Lung (tissue), 12 donors: ENCODE measurements around the gene ALK. TPM values are rescaled to one million over a fixed set of nuclear protein-coding genes. Genes with fewer than 3 reads are reported as not detected.

Experiments used
- ATAC-seq: fragments of 200-7000 bp; cut with Tn5 transposase; one replicate; pipeline ENCODE4 v1.9.1; 2020; ENCODE audit warnings: moderate number of reproducible peaks; ENCODE audit not compliant: insufficient read depth, low FRiP score
- DNase-seq, 3 donors: peaks; one replicate each; pipeline ENCODE4 v3.0.0-alpha.2; 2013 to 2017
- H3K27ac ChIP-seq, 2 donors: one replicate each; pipeline ENCODE4 v1.5.1; 2013; ENCODE audit warnings: mild to moderate bottlenecking in 2 of 2, moderate library complexity in 2 of 2, control low read depth in 1 of 2, inconsistent platforms in 1 of 2, low read depth in 1 of 2, low read length in 1 of 2
- H3K27me3 ChIP-seq, 3 donors: one replicate each; pipeline ENCODE4 v1.5.1; 2013; ENCODE audit warnings: low read length in 2 of 3; ENCODE audit not compliant: control insufficient read depth in 3 of 3, insufficient read depth in 3 of 3
- H3K36me3 ChIP-seq, 4 donors: one replicate each; pipeline ENCODE4 v1.5.1; 2013; ENCODE audit warnings: low read length in 4 of 4, mild to moderate bottlenecking in 1 of 4, moderate library complexity in 1 of 4; ENCODE audit not compliant: control insufficient read depth in 4 of 4, insufficient read depth in 4 of 4
- H3K4me1 ChIP-seq, 5 donors: one replicate each; pipeline ENCODE4 v1.5.1; 2013; ENCODE audit warnings: low read length in 5 of 5, mild to moderate bottlenecking in 2 of 5, moderate library complexity in 1 of 5; ENCODE audit not compliant: control insufficient read depth in 5 of 5, insufficient read depth in 5 of 5
- H3K4me3 ChIP-seq: one replicate; pipeline ENCODE4 v1.5.1; 2013; ENCODE audit warnings: mild to moderate bottlenecking, control low read depth, moderate library complexity
- H3K9ac ChIP-seq, 2 donors: one replicate each; pipeline ENCODE4 v1.5.1; 2013; ENCODE audit warnings: low read length in 2 of 2, control low read depth in 1 of 2; ENCODE audit not compliant: insufficient read depth in 1 of 2
- H3K9me3 ChIP-seq, 4 donors: one replicate each; pipeline ENCODE4 v1.5.1; 2013; ENCODE audit warnings: low read length in 3 of 4, mild to moderate bottlenecking in 1 of 4, moderate library complexity in 1 of 4; ENCODE audit not compliant: control insufficient read depth in 4 of 4, insufficient read depth in 3 of 4
- WGBS, 2 donors: extraction: QIAGEN DNeasy Blood & Tissue Kit; methylation state at CpG; one replicate each; pipeline ENCODE4 v1.1.7; 2013; 5-methylcytosine and 5-hydroxymethylcytosine counted together
- polyA plus RNA-seq, 2 donors: library from polyadenylated mRNA; stranded (reverse); fragments of 200-250 nt; gene quantifications; one replicate each; pipeline ENCODE4 v1.2.1, GENCODE V29; 2013
- total RNA-seq, 2 donors: library from RNA; depleted of rRNA in 1 of 2; stranded (reverse); fragments of >200 nt in 1 of 2; gene quantifications; one replicate each; pipeline ENCODE4 v1.2.1, GENCODE V29; 2014 to 2021
- TF ChIP-seq, protein P1 (sequence below): IDR thresholded peaks from 2 replicates; pipeline ENCODE4 v1.5.1; 2012; ENCODE audit warnings: mild to moderate bottlenecking; ENCODE audit errors: control extremely low read depth, extremely low read depth
- donor health status: control.
- donor health status: control.
- donor health status: Bipolar disorder and iron deficiency.
- donor health status: healthy.
- donor health status: DM: yes; HTN: yes; CAD: no.

The ALK gene
- total and polyA plus RNA-seq, 4 donors = 0.09 to 0.25 (median 0.10) TPM; not detected in 1

DNA sequence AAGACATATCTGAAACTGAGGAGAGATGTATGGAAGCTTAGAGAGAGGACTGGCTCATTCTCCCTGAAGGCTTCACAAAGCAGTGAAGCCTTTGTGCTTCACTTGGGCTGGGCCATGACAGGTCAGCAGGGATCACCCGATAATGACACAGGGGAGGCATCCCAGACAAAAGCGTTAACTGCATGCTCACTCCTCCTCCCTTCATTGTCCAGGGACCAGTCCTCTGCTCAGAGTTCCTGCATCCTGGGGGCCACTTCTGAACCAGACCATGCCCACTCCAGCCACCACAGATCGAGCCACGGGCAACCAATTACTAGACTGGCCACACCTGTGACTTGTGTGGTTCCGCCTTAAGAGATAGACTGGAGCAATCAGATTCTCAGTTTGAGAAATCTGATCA lies 570.1 kb downstream of the ALK start:
- Histone ChIP-seq H3K4me1 (no peaks in the 10 kb centered on the region), H3K27ac (no peak overlapping the region), H3K4me3 (no peak overlapping the region), H3K9me3 (peaks cover 0 to 2% (median 0%) of the 10 kb centered on the region in 4 donors), H3K36me3 (no peaks in the 10 kb centered on the region), H3K27me3 (no peaks in the 10 kb centered on the region), H3K9ac (no peak overlapping the region)
- TF ChIP-seq, protein P1, sequence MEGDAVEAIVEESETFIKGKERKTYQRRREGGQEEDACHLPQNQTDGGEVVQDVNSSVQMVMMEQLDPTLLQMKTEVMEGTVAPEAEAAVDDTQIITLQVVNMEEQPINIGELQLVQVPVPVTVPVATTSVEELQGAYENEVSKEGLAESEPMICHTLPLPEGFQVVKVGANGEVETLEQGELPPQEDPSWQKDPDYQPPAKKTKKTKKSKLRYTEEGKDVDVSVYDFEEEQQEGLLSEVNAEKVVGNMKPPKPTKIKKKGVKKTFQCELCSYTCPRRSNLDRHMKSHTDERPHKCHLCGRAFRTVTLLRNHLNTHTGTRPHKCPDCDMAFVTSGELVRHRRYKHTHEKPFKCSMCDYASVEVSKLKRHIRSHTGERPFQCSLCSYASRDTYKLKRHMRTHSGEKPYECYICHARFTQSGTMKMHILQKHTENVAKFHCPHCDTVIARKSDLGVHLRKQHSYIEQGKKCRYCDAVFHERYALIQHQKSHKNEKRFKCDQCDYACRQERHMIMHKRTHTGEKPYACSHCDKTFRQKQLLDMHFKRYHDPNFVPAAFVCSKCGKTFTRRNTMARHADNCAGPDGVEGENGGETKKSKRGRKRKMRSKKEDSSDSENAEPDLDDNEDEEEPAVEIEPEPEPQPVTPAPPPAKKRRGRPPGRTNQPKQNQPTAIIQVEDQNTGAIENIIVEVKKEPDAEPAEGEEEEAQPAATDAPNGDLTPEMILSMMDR = no peak
- ATAC-seq (no peak), DNase-seq (no peak)
- WGBS, 2 donors = 85 to 94% methylated on average over 5 of the region's 5 CpGs

DNA sequence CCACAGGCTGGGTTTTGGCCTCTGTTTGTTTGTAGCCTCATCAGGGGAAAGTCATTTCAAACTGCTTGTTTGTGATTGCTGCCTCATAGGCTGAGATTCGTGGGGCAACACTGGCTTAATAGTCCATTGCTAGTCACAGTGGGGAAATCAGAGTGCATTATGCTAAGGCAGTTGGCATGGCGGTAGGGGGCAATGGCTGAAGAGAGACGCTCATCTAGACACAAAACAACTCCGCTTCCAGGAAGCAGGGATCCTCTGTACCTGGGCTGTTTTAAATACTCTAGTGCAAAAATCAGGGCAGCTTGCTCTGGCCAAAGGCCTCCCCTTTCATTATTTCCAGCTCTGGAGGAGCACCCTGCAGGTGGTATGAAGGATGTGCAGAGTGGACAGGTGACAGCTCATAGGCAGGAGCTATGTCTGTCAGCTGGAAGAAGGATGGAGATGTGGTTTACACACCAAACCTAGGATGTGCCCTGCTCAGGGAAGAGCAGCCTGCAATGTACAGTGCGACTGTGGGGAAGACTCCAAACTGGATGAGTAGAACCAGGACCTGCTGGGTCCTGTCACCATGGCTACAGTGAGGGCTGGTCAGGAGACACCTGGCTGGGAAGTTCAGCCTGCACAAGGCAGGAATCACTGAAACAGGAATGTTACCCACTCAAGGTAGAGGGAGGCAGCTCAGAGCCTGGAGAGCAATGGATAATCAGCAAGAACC lies 571.9 kb downstream of the ALK start:
- ATAC-seq = no peak
- Histone ChIP-seq H3K4me1 (no peaks in the 10 kb centered on the region), H3K4me3 (no peak overlapping the region), H3K9me3 (no peaks in the 10 kb centered on the region), H3K9ac (no peak overlapping the region), H3K27ac (no peak overlapping the region), H3K27me3 (no peaks in the 10 kb centered on the region), H3K36me3 (no peaks in the 10 kb centered on the region)
- TF ChIP-seq, protein P1 = no peak
- WGBS, 2 donors = 84 to 95% methylated on average over 5 of the region's 5 CpGs
- DNase-seq = no peak

DNA sequence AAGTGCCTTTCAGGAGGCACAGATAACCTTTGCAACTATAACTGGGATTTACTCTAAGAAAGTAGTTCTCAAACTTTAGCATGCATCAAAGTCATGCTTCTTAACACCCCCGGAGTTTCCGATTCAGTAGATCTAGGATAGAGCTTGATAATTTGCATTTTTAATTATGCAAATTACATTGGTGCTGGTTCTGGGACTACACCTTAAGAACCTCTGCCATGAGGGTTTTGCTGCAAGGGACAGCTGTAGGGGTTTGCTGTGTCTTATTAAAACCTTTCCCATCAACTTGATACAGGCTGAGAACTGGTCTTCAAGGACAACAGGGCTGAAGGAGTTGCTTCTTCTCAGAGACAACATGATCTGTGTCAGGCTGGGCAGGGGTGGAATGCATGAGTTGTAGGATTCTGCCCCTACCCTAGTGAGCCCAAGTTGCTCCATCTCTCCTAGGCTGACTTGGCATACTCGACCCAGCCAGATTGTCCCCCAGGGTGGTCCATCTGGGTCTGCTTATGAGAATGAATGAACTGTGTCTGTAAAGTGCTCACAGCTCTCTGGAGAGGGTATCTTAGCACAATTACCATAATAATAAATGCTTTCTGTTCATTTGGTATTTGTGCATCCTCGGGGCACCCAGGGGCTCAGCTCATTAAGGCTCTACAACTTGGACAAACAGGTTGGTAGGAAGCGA lies 573.5 kb downstream of the ALK start:
- no peaks in the 10 kb centered on the region for H3K4me1 ChIP-seq
- ATAC-seq = no peak

More for the DNA sequence above, 573.5 kb downstream of the ALK start:
- H3K9me3 ChIP-seq = no peaks in the 10 kb centered on the region
- no peak overlapping the region for H3K4me3 ChIP-seq
- TF ChIP-seq, protein P1 = no peak
- no peak overlapping the region for H3K9ac ChIP-seq
- no peaks in the 10 kb centered on the region for H3K27me3 ChIP-seq
- DNase-seq = no peak
- H3K36me3 ChIP-seq = no peaks in the 10 kb centered on the region
- no peak overlapping the region for H3K27ac ChIP-seq
- WGBS, 2 donors = 80 to 85% methylated on average over 5 of the region's 5 CpGs
